Measurements from ENCODE around the gene TRIM24.
A peak's percentile ranks its signal among the peaks of the same experiment; 100 is the strongest.
"Not testable (repeated sequence)": the region's sequence is repeated elsewhere in the genome, so short reads cannot be mapped to it uniquely, and the experiment has no call there.

Gene TRIM24

DNA sequence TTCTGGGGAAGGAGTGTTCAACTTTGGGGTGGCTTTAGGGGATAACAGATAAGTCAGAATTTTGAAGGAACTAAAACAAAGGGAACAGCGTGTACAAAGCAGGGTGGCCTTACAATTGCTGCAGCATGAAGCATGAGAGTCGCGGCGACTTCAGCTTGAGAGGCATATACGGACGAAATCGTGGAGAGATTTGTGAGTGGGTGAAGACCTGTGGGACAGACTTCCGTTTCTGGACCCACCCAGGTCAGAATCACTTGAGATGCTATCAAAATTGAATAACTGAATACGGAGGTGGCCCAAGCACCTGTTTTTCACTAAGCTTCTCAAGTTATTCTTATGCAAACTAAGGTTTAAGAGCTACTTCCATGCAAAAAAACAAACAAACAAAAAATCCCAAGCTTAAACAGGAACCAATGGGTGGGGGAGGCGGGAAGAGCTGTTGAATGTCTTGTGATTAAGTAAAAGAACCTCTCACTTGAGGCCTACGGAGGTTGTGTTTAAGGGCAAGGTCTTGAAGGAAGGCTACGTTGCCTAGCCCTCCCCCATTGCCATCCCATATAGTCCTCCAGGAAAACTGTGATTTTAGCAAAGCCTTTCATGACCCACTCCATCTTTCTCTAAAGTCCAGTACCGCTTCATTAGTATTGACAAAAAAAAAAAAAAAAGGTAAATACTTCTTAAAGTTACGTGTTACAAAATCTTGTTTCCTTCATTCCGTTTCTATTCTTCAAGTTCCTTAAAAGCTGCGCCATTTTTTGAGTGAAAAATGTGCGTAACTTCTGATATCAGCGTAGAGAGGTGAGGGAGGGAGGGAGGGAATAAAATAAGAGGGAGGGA, 1.3 kb upstream of the TRIM24 start:
- DNase-seq (ENCODE audit: low read depth): peak; percentile 28
- H3K4me3 ChIP-seq (ENCODE audit: low read depth, low read length): peak overlapping the region; percentile 73
- TF ChIP-seq, protein P1, sequence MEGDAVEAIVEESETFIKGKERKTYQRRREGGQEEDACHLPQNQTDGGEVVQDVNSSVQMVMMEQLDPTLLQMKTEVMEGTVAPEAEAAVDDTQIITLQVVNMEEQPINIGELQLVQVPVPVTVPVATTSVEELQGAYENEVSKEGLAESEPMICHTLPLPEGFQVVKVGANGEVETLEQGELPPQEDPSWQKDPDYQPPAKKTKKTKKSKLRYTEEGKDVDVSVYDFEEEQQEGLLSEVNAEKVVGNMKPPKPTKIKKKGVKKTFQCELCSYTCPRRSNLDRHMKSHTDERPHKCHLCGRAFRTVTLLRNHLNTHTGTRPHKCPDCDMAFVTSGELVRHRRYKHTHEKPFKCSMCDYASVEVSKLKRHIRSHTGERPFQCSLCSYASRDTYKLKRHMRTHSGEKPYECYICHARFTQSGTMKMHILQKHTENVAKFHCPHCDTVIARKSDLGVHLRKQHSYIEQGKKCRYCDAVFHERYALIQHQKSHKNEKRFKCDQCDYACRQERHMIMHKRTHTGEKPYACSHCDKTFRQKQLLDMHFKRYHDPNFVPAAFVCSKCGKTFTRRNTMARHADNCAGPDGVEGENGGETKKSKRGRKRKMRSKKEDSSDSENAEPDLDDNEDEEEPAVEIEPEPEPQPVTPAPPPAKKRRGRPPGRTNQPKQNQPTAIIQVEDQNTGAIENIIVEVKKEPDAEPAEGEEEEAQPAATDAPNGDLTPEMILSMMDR (IDR thresholded peaks at IDR 0.05; ENCODE audit: low read depth, low read length): no peak

DNA sequence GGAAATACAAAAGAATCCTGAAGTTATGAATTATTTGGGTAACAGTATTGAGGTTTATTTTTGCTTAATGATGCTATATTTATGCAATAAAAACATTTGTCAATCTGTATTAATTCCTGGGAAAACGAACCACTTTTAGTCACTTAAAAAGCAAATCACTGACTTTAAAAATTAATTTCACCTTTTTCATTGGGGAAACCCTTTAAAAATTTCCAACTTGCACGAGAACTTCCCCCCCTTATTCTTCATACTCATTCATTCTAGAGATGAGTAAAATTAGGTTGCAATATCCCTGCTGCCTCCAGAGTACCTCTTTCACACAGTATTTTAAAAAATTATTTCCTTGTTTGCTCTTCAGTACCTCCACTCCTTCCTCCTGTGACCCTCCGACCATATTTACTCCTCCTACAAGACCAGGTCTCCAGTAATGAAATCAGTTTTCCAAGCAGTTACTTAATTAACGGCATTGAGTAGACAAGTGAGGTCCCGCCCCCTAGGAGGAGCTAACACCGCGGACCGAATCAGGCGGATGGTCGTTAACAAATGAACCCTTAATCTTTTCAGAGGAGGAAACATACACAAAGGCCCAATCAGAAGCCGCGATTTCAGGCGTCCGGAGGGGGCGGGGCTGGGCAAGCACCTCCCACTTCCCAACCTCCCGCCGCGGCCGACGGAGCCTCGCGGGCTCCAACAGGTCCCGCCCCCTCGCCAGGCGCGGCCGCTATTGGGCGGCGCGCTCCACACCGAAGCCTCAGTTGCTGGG, 465 bp upstream of the TRIM24 start:
- H3K4me3 ChIP-seq (ENCODE audit: low read depth, low read length): peak overlapping the region; percentile 73
- TF ChIP-seq MYC (IDR thresholded peaks at IDR 0.05; ENCODE audit: low read depth, low read length) (no peak), POLR2A (IDR thresholded peaks at IDR 0.05; ENCODE audit: extremely low read depth, insufficient read length) (peak; percentile 32)
- TF ChIP-seq, protein P1 (IDR thresholded peaks at IDR 0.05; ENCODE audit: low read depth, low read length): no peak
- DNase-seq (ENCODE audit: low read depth): no peak

DNA sequence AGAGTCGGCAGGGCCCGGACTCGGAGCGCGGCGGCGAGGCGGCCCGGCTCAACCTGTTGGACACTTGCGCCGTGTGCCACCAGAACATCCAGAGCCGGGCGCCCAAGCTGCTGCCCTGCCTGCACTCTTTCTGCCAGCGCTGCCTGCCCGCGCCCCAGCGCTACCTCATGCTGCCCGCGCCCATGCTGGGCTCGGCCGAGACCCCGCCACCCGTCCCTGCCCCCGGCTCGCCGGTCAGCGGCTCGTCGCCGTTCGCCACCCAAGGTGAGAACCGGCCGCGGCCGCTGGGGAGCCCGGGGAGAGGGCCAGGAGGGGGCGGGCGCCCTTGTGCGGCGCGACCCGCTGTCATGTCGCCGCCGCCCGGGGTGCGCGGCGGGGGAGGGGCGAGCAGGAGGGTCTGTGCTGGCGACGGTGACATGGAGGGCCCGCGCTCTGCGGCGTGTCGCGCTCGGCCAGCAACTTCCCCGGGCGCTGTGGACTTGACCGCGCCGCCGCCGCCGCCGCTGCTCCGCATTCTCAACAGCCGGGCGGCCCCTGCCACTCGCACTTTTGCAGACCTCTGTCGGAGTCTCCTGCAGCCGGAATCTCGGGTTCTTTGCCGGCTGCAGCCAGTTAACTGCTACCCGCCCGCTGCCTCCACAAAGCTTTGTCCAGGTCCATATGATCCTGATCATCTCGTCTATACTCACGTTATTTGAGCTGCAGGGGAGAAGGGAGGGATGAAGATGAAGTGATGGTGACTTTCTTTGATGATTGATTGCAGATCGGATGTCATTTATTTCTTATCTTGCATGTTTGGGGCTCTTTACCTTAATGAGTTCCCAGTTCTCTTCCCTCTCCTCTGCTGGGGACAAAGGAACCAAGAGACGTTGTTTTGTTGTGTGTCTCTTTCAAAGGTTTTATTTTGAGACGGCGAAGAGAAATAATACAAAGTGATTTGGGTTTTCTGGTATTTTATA, 869 bp downstream of the TRIM24 start:
- TF ChIP-seq, protein P1 (IDR thresholded peaks at IDR 0.05; ENCODE audit: low read depth, low read length): no peak
- TF ChIP-seq POLR2A (IDR thresholded peaks at IDR 0.05; ENCODE audit: extremely low read depth, insufficient read length) (no peak), MYC (IDR thresholded peaks at IDR 0.05; ENCODE audit: low read depth, low read length) (no peak)
- TF ChIP-seq, protein P2, sequence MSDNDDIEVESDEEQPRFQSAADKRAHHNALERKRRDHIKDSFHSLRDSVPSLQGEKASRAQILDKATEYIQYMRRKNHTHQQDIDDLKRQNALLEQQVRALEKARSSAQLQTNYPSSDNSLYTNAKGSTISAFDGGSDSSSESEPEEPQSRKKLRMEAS (IDR thresholded peaks at IDR 0.05; ENCODE audit: low read depth, low read length): no peak; the same call in 1 of the 2 replicates
- peak overlapping the region; percentile 84 for H3K4me3 ChIP-seq (ENCODE audit: low read depth, low read length)
- DNase-seq (ENCODE audit: low read depth): peak; percentile 89

DNA sequence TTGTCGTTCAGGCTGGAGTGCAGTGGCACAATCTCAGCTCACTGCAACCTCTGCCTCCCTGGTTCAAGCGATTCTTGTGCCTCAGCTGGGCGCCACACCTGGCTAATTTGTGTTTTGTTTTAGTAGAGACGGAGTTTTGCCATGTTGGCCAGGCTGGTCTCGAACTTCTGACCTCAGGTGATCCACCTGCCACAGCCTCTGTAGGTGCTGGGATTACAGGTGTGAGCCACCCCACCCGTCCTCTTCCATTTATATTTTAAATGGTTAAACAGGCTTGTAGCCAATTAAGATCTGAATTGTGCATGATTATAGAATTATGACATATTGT, 3.2 kb downstream of the TRIM24 start:
- DNase-seq (ENCODE audit: low read depth): not testable (repeated sequence)
- peak overlapping the region; percentile 29 for H3K4me3 ChIP-seq (ENCODE audit: low read depth, low read length)

DNA sequence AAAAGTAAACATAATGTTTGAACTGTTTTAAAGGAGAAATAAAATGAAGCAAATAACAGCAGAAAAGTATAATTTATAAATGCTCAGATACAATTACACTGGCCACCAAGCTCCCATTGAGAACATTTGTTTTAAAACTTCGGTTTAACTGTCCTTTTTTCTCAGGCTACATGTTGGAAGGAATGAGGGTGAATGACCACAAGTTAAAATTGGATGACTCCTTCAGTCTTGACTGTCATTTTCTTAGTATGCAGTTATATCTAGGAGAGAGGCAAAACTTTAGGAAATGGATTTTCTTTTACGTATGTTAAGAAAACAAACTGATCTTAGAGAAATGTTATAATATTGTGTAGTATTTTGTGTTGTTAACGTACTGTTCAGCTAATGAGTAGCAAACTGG, 5.0 kb downstream of the TRIM24 start:
- H3K4me3 ChIP-seq (ENCODE audit: low read depth, low read length): peak overlapping the region; percentile 19
- TF ChIP-seq POLR2A (IDR thresholded peaks at IDR 0.05; ENCODE audit: extremely low read depth, insufficient read length) (no peak), MYC (IDR thresholded peaks at IDR 0.05; ENCODE audit: low read depth, low read length) (no peak)
- TF ChIP-seq, protein P2 (IDR thresholded peaks at IDR 0.05; ENCODE audit: low read depth, low read length): no peak
- TF ChIP-seq, protein P1 (IDR thresholded peaks at IDR 0.05; ENCODE audit: low read depth, low read length): no peak
- peak; percentile 23 for DNase-seq (ENCODE audit: low read depth)

DNA sequence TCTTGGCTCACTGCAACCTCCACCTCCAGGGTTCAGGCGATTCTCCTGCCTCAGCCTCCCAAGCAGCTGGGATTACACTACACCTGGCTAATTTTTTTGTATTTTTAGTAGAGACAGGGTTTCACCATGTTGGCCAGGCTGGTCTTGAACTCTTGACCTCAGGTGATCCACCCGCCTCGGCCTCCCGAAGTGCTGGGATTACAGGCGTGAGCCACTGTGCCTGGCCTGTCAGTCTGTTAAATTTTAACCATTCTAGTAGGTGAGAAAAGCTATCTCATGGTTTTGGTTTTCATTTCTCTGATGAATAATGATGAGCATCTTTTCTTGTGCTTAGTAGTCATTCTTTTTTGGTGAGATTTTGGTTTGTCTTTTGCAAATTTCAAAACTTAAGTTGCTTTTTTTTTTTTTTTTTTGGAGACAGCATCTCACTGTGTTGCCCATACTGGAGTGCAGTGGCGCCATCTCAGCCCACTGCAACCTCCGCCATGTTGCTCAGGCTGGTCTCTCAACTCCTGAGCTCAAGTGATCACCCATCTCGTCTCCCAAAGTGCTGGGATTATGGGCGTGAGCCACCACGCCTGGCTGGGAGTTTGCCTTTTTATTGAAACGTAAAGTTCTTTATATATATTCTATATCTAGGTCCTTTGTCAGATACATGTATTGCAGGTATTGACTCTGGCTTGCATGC, 6.2 kb downstream of the TRIM24 start:
- not testable (repeated sequence) for H3K4me3 ChIP-seq (ENCODE audit: low read depth, low read length); DNase-seq (ENCODE audit: low read depth)
